Epithelial cell of esophagus (primary cell): ENCODE measurements around the gene PROC.
A peak's percentile ranks its signal among the peaks of the same experiment; 100 is the strongest.

Experiments
- DNase-seq: peaks from one replicate; pipeline ENCODE4 v3.0.0; 2010; ENCODE audit warnings: low read depth
- H3K4me3 ChIP-seq: 2 replicates; pipeline ENCODE4 v1.5.1; 2011; ENCODE audit warnings: mild to moderate bottlenecking, low read length, control low read depth
- TF ChIP-seq, protein P1 (sequence below): IDR thresholded peaks from 2 replicates; pipeline ENCODE4 v1.5.1; 2011; ENCODE audit warnings: low read depth, mild to moderate bottlenecking, low read length, control low read depth, inconsistent platforms; ENCODE audit not compliant: insufficient read depth; ENCODE audit errors: missing control alignments

Gene PROC

GRCh38 chr2:127421116-127421800, 3.0 kb downstream of the PROC start:
- H3K4me3 ChIP-seq = no peak overlapping the region
- no peak for DNase-seq
- TF ChIP-seq, protein P1, sequence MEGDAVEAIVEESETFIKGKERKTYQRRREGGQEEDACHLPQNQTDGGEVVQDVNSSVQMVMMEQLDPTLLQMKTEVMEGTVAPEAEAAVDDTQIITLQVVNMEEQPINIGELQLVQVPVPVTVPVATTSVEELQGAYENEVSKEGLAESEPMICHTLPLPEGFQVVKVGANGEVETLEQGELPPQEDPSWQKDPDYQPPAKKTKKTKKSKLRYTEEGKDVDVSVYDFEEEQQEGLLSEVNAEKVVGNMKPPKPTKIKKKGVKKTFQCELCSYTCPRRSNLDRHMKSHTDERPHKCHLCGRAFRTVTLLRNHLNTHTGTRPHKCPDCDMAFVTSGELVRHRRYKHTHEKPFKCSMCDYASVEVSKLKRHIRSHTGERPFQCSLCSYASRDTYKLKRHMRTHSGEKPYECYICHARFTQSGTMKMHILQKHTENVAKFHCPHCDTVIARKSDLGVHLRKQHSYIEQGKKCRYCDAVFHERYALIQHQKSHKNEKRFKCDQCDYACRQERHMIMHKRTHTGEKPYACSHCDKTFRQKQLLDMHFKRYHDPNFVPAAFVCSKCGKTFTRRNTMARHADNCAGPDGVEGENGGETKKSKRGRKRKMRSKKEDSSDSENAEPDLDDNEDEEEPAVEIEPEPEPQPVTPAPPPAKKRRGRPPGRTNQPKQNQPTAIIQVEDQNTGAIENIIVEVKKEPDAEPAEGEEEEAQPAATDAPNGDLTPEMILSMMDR = no peak

DNA sequence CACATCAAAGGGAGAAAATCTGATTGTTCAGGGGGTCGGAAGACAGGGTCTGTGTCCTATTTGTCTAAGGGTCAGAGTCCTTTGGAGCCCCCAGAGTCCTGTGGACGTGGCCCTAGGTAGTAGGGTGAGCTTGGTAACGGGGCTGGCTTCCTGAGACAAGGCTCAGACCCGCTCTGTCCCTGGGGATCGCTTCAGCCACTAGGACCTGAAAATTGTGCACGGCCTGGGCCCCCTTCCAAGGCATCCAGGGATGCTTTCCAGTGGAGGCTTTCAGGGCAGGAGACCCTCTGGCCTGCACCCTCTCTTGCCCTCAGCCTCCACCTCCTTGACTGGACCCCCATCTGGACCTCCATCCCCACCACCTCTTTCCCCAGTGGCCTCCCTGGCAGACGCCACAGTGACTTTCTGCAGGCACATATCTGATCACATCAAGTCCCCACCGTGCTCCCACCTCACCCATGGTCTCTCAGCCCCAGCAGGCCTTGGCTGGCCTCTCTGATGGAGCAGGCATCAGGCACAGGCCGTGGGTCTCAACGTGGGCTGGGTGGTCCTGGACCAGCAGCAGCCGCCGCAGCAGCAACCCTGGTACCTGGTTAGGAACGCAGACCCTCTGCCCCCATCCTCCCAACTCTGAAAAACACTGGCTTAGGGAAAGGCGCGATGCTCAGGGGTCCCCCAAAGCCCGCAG, 3.8 kb downstream of the PROC start:
- no peak for DNase-seq
- H3K4me3 ChIP-seq = no peak overlapping the region
- TF ChIP-seq, protein P1 = no peak

DNA sequence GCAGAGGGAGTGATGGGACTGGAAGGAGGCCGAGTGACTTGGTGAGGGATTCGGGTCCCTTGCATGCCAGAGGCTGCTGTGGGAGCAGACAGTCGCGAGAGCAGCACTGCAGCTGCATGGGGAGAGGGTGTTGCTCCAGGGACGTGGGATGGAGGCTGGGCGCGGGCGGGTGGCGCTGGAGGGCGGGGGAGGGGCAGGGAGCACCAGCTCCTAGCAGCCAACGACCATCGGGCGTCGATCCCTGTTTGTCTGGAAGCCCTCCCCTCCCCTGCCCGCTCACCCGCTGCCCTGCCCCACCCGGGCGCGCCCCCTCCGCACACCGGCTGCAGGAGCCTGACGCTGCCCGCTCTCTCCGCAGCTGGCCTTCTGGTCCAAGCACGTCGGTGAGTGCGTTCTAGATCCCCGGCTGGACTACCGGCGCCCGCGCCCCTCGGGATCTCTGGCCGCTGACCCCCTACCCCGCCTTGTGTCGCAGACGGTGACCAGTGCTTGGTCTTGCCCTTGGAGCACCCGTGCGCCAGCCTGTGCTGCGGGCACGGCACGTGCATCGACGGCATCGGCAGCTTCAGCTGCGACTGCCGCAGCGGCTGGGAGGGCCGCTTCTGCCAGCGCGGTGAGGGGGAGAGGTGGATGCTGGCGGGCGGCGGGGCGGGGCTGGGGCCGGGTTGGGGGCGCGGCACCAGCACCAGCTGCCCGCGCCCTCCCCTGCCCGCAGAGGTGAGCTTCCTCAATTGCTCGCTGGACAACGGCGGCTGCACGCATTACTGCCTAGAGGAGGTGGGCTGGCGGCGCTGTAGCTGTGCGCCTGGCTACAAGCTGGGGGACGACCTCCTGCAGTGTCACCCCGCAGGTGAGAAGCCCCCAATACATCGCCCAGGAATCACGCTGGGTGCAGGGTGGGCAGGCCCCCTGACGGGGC, 4.6 kb downstream of the PROC start:
- TF ChIP-seq, protein P1 = no peak
- no peak for DNase-seq
- H3K4me3 ChIP-seq = peak overlapping the region; percentile 43

DNA sequence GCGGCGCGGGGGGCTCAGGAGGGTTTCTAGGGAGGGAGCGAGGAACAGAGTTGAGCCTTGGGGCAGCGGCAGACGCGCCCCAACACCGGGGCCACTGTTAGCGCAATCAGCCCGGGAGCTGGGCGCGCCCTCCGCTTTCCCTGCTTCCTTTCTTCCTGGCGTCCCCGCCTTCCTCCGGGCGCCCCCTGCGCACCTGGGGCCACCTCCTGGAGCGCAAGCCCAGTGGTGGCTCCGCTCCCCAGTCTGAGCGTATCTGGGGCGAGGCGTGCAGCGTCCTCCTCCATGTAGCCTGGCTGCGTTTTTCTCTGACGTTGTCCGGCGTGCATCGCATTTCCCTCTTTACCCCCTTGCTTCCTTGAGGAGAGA, 5.2 kb downstream of the PROC start:
- TF ChIP-seq, protein P1 = no peak
- DNase-seq = peak; percentile 64
- peak overlapping the region; percentile 43 for H3K4me3 ChIP-seq

DNA sequence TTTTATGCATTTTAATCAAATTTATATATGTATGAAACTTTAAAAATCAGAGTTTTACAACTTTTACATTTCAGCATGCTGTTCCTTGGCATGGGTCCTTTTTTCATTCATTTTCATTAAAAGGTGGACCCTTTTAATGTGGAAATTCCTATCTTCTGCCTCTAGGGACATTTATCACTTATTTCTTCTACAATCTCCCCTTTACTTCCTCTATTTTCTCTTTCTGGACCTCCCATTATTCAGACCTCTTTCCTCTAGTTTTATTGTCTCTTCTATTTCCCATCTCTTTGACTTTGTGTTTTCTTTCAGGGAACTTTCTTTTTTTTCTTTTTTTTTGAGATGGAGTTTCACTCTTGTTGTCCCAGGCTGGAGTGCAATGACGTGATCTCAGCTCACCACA, 5.7 kb downstream of the PROC start:
- no peak overlapping the region for H3K4me3 ChIP-seq
- TF ChIP-seq, protein P1 = no peak
- DNase-seq = no peak

GRCh38 chr2:127424598-127425520, 6.6 kb downstream of the PROC start:
- H3K4me3 ChIP-seq = no peak overlapping the region
- no peak for DNase-seq
- TF ChIP-seq, protein P1 = no peak
